Large intestine (tissue), 12 donors: Measurements from ENCODE around the gene TBC1D4. TPM values are rescaled to one million over a fixed set of nuclear protein-coding genes. Genes with fewer than 3 reads are reported as not detected.

Experiments used
- DNase-seq, 2 donors: peaks; one replicate each; pipeline versions ENCODE4 v3.0.0 to v3.0.0-alpha.2; 2013
- H3K27ac ChIP-seq: one replicate; pipeline ENCODE4 v1.5.1; 2013; ENCODE audit warnings: low read length
- H3K27me3 ChIP-seq: 2 replicates; pipeline ENCODE4 v1.6.1; 2013; ENCODE audit warnings: low read length; ENCODE audit not compliant: control insufficient read depth, insufficient read depth
- H3K36me3 ChIP-seq: 2 replicates; pipeline ENCODE4 v1.6.1; 2013; ENCODE audit warnings: low read length; ENCODE audit not compliant: control insufficient read depth, insufficient read depth
- H3K4me1 ChIP-seq: one replicate; pipeline ENCODE4 v1.6.1; 2013; ENCODE audit warnings: low read length; ENCODE audit not compliant: control insufficient read depth, insufficient read depth
- H3K4me3 ChIP-seq: one replicate; pipeline ENCODE4 v1.5.1; 2013; ENCODE audit warnings: low read length
- H3K9me3 ChIP-seq: one replicate; pipeline ENCODE4 v1.6.1; 2013; ENCODE audit warnings: mild to moderate bottlenecking, low read depth, low read length, moderate library complexity; ENCODE audit not compliant: control insufficient read depth
- WGBS: methylation state at CpG from one replicate; pipeline ENCODE4 v1.1.5; 2013; ENCODE audit warnings: low lambda C conversion rate; ENCODE audit not compliant: insufficient coverage; 5-methylcytosine and 5-hydroxymethylcytosine counted together
- long read RNA-seq, 11 donors: transcript quantifications; one replicate each; lab custom pipeline, GENCODE V29; 2026
- polyA plus RNA-seq: library from polyadenylated mRNA; unstranded; fragments of 120-200 nt; gene quantifications from one replicate; pipeline ENCODE4 v1.2.1, GENCODE V29; 2013

TBC1D4 gene, protein sequence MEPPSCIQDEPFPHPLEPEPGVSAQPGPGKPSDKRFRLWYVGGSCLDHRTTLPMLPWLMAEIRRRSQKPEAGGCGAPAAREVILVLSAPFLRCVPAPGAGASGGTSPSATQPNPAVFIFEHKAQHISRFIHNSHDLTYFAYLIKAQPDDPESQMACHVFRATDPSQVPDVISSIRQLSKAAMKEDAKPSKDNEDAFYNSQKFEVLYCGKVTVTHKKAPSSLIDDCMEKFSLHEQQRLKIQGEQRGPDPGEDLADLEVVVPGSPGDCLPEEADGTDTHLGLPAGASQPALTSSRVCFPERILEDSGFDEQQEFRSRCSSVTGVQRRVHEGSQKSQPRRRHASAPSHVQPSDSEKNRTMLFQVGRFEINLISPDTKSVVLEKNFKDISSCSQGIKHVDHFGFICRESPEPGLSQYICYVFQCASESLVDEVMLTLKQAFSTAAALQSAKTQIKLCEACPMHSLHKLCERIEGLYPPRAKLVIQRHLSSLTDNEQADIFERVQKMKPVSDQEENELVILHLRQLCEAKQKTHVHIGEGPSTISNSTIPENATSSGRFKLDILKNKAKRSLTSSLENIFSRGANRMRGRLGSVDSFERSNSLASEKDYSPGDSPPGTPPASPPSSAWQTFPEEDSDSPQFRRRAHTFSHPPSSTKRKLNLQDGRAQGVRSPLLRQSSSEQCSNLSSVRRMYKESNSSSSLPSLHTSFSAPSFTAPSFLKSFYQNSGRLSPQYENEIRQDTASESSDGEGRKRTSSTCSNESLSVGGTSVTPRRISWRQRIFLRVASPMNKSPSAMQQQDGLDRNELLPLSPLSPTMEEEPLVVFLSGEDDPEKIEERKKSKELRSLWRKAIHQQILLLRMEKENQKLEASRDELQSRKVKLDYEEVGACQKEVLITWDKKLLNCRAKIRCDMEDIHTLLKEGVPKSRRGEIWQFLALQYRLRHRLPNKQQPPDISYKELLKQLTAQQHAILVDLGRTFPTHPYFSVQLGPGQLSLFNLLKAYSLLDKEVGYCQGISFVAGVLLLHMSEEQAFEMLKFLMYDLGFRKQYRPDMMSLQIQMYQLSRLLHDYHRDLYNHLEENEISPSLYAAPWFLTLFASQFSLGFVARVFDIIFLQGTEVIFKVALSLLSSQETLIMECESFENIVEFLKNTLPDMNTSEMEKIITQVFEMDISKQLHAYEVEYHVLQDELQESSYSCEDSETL (N-terminal part only)
- 10.1 TPM for polyA plus RNA-seq
- long read RNA-seq, donor 1 = 0 reads
- long read RNA-seq, donor 2, partial matches to known transcripts = 12 of 12 reads
- long read RNA-seq, donor 2, other reads (novel, unspliced or antisense) = 0 of 12 reads
- long read RNA-seq, donor 3 = 0 reads
- long read RNA-seq, donor 4 = 0 reads
- long read RNA-seq, donor 5, full-length matches to known transcripts = 1 of 1 reads
- long read RNA-seq, donor 5, partial matches to known transcripts = 0 of 1 reads
- long read RNA-seq, donor 5, other reads (novel, unspliced or antisense) = 0 of 1 reads
- long read RNA-seq, donor 6, full-length matches to known transcripts = 1 of 1 reads
- long read RNA-seq, donor 6, partial matches to known transcripts = 0 of 1 reads
- long read RNA-seq, donor 6, other reads (novel, unspliced or antisense) = 0 of 1 reads
- long read RNA-seq, donor 7 = 0 reads
- long read RNA-seq, donor 8 = 0 reads
- long read RNA-seq, donor 9 = 0 reads
- long read RNA-seq, donor 10 = 0 reads
- long read RNA-seq, donor 11 = 0 reads

DNA sequence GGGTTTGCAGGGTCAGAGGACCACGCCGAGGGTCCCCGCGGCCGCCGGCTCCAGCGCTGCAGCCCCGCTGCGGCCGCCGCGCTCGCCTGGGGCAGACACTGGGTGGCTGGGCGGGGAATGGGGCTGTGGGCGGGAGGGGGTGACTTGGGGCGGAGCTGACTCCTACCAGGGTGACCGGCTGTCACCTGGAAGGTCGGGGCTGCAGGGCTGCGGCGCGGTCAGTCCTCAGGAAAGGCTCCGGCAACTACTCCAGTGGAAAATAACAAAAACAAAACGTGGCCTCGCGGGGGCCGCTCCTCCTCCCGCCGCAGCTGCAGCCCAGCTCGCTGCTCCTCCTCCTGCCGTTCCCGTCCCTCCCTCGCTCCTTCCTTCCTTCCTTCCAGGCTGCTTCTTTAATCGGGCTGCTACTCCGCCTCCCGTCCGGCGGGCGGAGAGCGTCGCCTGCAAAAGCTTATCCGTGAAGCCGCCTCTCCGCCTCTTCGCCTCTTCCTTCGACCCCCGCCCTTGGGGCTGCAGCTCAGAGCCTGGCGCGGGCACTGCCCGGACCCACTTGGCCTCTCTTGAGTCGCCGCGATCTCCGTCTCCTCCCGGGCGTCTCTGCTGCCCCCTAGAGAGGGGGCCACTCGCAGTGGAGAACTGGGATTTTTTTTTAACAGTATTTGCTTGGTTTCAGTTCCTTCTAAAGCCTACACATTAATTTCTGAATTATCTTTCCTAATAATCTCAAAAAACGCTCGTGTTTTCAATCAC, at the start of gene TBC1D4:
Gene TBC1D4, minus strand, starts transcription at position 100 of the 750 bp plus-strand sequence. CDS start 402 bp downstream, outside the sequence.
- 17% methylated on average over 2 of the region's 58 CpGs for WGBS

DNA sequence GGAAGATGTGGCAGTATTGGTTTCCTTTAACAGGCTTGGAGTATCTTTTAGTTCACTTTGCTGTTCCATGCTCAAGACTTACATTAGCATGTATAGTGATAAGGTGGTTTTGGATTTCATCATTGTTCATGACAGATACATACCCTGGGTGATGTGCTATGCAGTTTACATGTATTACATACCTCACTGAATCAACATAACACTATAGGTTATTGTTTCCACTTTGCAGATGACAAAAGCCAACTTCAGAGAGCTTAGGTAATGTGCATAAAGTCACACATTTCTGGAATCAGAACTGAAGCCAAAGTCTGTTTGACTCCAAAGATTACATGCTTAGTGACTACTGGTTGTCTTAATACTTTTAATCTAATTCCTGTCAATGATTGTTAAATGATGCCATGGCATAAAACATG, 48.6 kb upstream of the TBC1D4 start:
- Histone ChIP-seq H3K36me3 (peaks cover 13% of the 10 kb centered on the region), H3K4me3 (no peak overlapping the region), H3K27me3 (no peaks in the 10 kb centered on the region), H3K4me1 (no peaks in the 10 kb centered on the region), H3K9me3 (no peaks in the 10 kb centered on the region), H3K27ac (no peak overlapping the region)
- peak; percentile 13 to 57 for DNase-seq

More for the DNA sequence above, at the start of gene TBC1D4:
- H3K27ac ChIP-seq = peak within 1 kb of the TSS; percentile 34
- H3K4me1 ChIP-seq = no peaks in the 10 kb centered on the region
- H3K4me3 ChIP-seq = peak within 1 kb of the TSS; percentile 72
- no peaks in the 10 kb centered on the region for H3K36me3 ChIP-seq
- H3K27me3 ChIP-seq = peaks cover 10% of the 10 kb centered on the region
- no peaks in the 10 kb centered on the region for H3K9me3 ChIP-seq
- peak; percentile 82 to 94 for DNase-seq

DNA sequence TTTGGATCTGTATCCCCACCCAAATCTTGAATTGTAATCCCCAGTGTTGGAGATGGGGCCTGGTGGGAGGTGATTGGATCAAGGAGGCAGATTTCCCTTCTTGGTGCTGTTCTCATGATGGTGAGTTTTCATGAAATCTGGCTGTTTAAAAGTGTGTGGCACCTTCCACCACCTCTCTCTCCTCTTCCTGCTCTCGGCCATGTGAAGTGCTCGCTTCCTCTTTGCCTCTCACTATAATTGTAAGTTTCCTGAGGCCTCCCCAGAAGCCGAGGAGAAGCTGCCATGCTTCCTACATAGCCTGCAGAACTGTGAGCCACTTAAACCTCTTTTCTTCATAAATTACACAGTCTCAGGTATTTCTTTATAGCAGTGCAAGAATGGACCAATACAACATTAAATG, 40.0 kb upstream of the TBC1D4 start:
- no CpG with 5 or more reads among the region's 3 CpGs for WGBS
- H3K27me3 ChIP-seq = no peaks in the 10 kb centered on the region
- no peak for DNase-seq
- H3K27ac ChIP-seq = no peak overlapping the region
- no peak overlapping the region for H3K4me3 ChIP-seq
- peaks cover 6% of the 10 kb centered on the region for H3K9me3 ChIP-seq
- peaks cover 4% of the 10 kb centered on the region for H3K36me3 ChIP-seq
- no peaks in the 10 kb centered on the region for H3K4me1 ChIP-seq

DNA sequence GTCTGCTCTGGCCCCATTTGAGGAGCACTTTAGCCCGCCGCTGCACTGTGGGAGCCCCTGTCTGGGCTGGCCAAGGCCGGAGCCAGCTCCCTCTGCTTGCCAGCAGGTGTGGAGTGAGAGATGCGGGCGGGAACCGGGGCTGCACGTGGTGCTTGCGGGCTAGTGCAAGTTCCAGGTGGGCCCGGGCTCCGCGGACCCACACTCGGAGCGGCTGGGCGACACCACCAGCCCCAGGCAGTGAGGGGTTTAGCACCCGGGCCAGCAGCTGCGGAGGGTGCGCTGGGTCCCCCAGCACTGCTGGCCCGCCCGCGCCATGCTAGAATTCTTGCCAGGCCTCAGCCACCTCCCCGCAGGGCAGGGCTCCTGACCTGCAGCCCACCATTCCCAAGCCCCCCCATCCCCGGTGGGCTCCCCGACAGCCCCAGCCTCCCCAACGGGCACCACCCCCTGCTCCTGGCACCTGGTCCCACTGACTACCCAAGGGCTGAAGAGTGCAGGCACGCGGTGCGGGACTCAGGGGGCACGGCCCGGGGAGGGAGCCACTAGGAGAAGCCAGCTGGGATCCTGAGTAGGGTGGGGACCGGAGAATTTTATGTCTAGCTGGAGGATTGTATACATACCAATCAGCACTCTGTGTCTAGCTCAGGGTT, 36.6 kb upstream of the TBC1D4 start:
- Histone ChIP-seq H3K36me3 (no peaks in the 10 kb centered on the region), H3K27me3 (no peaks in the 10 kb centered on the region), H3K9me3 (peaks cover 6% of the 10 kb centered on the region), H3K27ac (no peak overlapping the region), H3K4me1 (no peaks in the 10 kb centered on the region), H3K4me3 (no peak overlapping the region)
- DNase-seq = no peak
- no CpG with 5 or more reads among the region's 30 CpGs for WGBS

DNA sequence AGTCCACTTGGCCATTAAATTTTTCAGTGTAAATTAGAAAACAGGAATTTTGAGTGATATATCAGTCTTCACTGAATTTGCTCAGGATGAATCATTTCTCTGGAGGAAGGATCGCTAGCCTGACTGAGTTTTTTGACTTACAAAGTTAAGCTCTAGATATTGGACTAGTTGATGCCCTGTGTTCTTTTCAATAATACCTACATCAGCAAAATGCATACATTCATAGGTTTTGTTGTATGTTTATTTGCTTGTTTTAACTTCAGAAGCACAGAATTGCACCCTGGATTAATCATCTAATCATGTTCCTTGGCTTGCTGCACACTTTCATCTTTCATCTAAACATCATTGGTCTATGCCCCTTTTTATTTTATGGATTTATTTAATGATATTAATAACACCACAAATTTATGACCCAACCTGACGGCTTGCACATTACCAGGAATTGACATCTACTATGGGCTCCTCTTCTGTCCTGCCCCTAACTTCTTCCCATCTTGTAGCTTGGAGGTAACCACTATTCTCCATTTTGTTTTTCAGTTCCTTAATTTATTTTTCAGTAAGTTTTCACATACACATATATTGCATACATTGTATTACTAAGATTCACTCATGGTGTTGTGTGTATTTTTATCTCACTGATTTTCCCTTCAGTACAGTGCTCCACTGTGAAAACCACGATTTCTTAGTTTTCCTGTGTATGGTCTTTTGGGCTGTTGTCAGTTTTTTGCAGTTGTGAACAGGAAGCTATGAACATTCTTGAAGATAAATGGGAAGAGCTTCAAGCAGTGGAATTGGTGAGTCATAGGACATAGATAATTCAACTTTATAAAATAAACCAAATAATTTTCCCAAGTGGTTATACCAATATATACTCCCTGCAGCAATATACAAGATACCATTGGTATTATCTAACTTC, 32.4 kb upstream of the TBC1D4 start:
- peaks cover 6% of the 10 kb centered on the region for H3K9me3 ChIP-seq
- no peak overlapping the region for H3K27ac ChIP-seq
- no peaks in the 10 kb centered on the region for H3K27me3 ChIP-seq
- no peak for DNase-seq
- no peaks in the 10 kb centered on the region for H3K4me1 ChIP-seq
- H3K4me3 ChIP-seq = no peak overlapping the region
- WGBS = 100% methylated on average over 1 of the region's 3 CpGs
- no peaks in the 10 kb centered on the region for H3K36me3 ChIP-seq

DNA sequence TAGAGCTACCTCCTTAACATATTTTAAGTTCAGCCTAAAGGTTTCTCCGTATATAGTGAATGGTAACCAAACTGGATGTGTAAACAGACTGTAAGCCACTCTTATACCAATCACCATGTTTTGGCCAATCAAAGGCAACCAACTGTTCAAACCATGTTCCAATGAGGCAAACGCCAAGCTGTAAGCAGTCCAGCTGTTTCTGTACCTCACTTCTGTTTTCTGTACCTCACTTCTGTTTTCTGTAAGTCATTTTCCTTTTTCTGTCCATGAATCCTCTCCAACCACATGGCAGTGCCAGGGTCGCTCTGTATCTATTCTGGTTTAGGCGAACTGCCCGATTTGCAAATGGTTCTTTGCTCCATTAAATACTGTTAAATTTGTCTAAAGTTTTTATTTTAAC, 31.3 kb upstream of the TBC1D4 start:
- 100% methylated on average over 1 of the region's 5 CpGs for WGBS
- Histone ChIP-seq H3K27ac (no peak overlapping the region), H3K9me3 (peaks cover 1% of the 10 kb centered on the region), H3K4me3 (no peak overlapping the region), H3K27me3 (no peaks in the 10 kb centered on the region), H3K36me3 (no peaks in the 10 kb centered on the region), H3K4me1 (no peaks in the 10 kb centered on the region)
- DNase-seq = no peak

DNA sequence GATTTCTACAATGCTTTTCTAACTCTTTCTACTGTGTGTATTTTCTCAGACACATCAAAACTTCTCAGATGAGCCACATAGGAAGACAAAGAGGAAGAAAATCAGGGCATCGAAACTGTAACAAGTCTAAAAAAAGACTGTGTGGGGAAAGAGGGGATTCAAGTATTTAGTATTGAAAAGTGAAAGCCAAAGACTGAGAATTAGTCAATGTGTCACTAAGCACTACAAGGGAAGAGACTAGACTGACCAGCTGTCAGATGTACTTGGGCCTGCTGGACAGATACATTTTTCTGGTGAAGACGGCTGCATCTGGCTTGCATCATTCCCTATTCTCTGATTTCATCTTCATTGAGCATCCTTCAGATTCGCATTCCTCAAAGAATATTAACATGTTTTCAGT, 30.3 kb upstream of the TBC1D4 start:
- Histone ChIP-seq H3K9me3 (no peaks in the 10 kb centered on the region), H3K4me1 (no peaks in the 10 kb centered on the region), H3K27me3 (no peaks in the 10 kb centered on the region), H3K36me3 (no peaks in the 10 kb centered on the region), H3K4me3 (no peak overlapping the region), H3K27ac (no peak overlapping the region)
- DNase-seq = no peak
- WGBS = 92% methylated on average over 2 of the region's 3 CpGs

DNA sequence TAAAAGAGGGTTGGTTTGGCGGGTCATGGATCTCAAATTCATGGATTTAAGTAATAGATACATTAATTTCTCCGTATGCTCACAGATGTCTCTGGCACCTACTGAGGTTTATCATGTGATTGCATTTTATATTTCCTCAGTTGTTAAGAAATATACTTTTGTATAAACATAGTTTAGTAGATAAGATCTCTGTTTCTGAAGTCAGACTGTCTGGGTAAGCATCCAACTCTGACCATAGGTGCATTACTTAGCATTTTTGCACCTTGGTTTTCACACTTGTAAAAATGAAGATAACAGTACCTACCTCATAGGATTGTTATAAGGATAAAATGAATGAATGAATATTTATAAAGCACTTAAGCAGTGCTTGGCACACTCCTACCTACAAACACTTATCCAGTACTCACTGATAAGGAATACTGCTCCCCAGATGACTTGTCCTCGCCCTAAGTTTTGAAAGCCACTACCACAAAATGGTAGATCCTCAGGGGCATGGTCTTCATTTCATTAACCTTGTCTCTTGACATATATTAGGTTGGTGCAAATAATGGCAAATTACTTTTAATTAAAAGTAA, 29.2 kb upstream of the TBC1D4 start:
- H3K27ac ChIP-seq = no peak overlapping the region
- no peak for DNase-seq
- no peak overlapping the region for H3K4me3 ChIP-seq
- H3K9me3 ChIP-seq = no peaks in the 10 kb centered on the region
- H3K36me3 ChIP-seq = no peaks in the 10 kb centered on the region
- no peaks in the 10 kb centered on the region for H3K27me3 ChIP-seq
- 100% methylated on average over 1 of the region's 3 CpGs for WGBS
- H3K4me1 ChIP-seq = no peaks in the 10 kb centered on the region
